GM18498 (cell line): ENCODE data around the gene HDAC4.

Source experiments
- ATAC-seq: cut with Tn5 transposase; IDR thresholded peaks from one replicate; pipeline ENCODE4 v1.9.1; 2021; ENCODE audit warnings: mild to moderate bottlenecking, moderate library complexity; ENCODE audit not compliant: unreplicated experiment

HDAC4 gene

GRCh38 chr2:239006622-239007285, 394.1 kb downstream of the HDAC4 start:
- no peak for ATAC-seq

- no peak for ATAC-seq
Measured at GRCh38 chr2:239005586-239005985, 395.2 kb downstream of the HDAC4 start.

- ATAC-seq, result no peak
Measured at GRCh38 chr2:239004274-239005015, 396.4 kb downstream of the HDAC4 start.

DNA sequence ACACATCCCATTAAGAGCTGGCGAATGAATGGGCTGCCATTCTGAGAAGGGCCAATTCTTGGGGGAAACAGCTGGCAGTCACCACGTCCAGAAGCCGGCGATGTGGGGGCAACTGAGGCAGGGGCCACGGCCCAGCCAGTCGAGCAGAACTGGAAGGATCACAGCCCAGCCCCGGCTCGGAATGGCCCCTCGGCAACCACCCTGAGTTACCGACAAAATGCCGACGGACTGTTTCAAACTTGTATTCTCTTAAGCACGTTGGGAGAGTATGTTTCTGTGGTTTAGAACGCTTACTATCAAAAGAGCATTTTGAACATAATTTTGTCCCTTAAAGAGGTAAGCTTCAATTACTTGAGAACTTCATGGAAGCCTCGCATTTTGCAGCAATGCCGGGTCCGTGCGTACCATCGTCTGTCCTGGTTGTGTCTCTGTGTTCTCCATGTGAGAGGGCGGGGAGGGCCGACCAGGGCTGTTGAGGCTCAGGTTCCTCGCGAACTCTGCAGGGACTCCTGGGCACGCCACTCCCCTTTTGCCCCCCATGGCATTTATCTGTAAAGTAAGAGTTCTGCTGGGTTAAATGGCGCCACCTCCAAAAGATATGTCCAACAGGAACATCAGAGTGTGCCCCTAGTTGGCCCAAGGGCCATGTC, 397.1 kb downstream of the HDAC4 start:
- ATAC-seq, result no peak

- no peak for ATAC-seq
Measured at GRCh38 chr2:239002954-239003623, 397.7 kb downstream of the HDAC4 start.

GRCh38 chr2:239002591-239002953, 398.2 kb downstream of the HDAC4 start:
- ATAC-seq, result no peak

- ATAC-seq, result no peak
Measured at GRCh38 chr2:239001794-239002193, 399.0 kb downstream of the HDAC4 start.

DNA sequence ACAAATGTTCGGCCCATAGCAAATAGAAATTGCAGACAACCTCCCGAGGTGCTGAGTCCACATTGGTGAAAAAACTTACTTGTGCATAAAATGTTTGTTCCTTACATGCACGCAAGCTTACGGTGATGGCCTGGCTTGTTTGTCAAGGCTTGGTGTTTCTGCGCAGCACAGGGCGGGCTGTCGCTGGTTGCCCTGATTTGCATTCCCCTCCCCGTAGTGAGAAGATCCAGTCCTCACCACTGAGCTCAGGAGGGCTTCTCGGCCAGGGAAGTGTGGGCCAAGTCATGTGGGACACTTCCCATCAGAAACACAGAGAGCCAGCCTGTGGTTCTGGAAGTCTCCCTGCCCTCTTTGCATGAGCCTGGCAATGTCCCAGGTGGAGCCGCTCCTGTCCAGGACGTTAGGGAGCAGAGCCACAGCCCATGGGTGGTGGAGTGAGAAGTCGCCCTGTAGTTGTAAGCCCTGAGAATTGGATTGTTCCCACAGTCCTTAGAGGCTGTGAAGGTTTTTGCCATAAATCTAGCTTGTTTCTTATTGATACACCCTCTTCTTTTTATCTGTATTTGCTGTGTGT, 400.2 kb downstream of the HDAC4 start:
- no peak for ATAC-seq

DNA sequence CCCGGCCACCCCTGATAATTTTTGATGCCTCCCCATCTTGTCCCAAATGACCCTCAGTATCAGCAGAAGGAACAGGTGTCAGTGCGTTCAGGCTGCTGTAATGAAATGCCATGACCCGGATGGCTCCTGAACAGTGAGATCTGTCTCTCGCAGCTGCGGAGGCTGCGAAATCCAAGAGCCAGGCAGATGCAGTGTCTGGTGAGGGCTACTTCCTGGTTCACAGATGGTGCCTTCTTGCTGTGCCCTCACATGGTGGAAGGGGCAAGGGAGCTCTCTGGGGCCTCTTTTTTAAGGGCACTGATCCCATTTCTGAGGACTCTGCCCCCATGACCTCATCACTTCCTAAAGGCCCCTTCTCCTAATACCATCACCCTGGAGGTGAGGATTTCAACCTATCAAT, 400.7 kb downstream of the HDAC4 start:
- no peak for ATAC-seq

- no peak for ATAC-seq
Measured at GRCh38 chr2:238999291-238999741, 401.5 kb downstream of the HDAC4 start.

GRCh38 chr2:238998801-238999200, 402.0 kb downstream of the HDAC4 start:
- no peak for ATAC-seq
